Trophoblast cell (in vitro differentiated cells and primary cell): ENCODE data around the gene ADGRF5.

Experiments used
- DNase-seq, 2 donors: peaks; one replicate each; pipeline ENCODE4 v3.0.0-alpha.2; 2016
- H2AFZ ChIP-seq: 2 replicates; pipeline ENCODE4 v1.6.1; 2013; ENCODE audit warnings: low read length, moderate library complexity, mild to moderate bottlenecking; ENCODE audit not compliant: insufficient read depth, poor library complexity
- H2AK5ac ChIP-seq: 2 replicates; pipeline ENCODE4 v1.6.1; 2013; ENCODE audit warnings: mild to moderate bottlenecking, low read length
- H2BK120ac ChIP-seq: 2 replicates; pipeline ENCODE4 v1.6.1; 2013; ENCODE audit warnings: low read length, mild to moderate bottlenecking, moderate library complexity; ENCODE audit not compliant: insufficient read depth, poor library complexity
- H2BK12ac ChIP-seq: 2 replicates; pipeline ENCODE4 v1.6.1; 2013; ENCODE audit warnings: mild to moderate bottlenecking, low read length, moderate library complexity
- H2BK5ac ChIP-seq: 2 replicates; pipeline ENCODE4 v1.6.1; 2013; ENCODE audit warnings: low read length, low read depth, moderate library complexity, mild to moderate bottlenecking; ENCODE audit not compliant: poor library complexity
- H3K14ac ChIP-seq: 2 replicates; pipeline ENCODE4 v1.6.1; 2013; ENCODE audit warnings: mild to moderate bottlenecking, low read length
- H3K18ac ChIP-seq: 2 replicates; pipeline ENCODE4 v1.6.1; 2013; ENCODE audit warnings: mild to moderate bottlenecking, low read length
- H3K23ac ChIP-seq: 2 replicates; pipeline ENCODE4 v1.6.1; 2013; ENCODE audit warnings: low read length
- H3K27ac ChIP-seq: 2 replicates; pipeline ENCODE4 v1.5.1; 2013; ENCODE audit warnings: low read depth, mild to moderate bottlenecking, inconsistent platforms, low read length, moderate library complexity
- H3K27me3 ChIP-seq: 2 replicates; pipeline ENCODE4 v1.6.1; 2013; ENCODE audit warnings: inconsistent platforms, mild to moderate bottlenecking, low read length, moderate library complexity; ENCODE audit not compliant: insufficient read depth
- H3K36me3 ChIP-seq, 2 experiments: 1 replicate in 1 of 2; 2 replicates in 1 of 2; pipeline ENCODE4 v1.6.1; 2013; ENCODE audit warnings: low read length in 2 of 2, mild to moderate bottlenecking in 2 of 2, moderate library complexity in 1 of 2; ENCODE audit not compliant: insufficient read depth in 2 of 2, control insufficient read depth in 1 of 2
- H3K4ac ChIP-seq: 2 replicates; pipeline ENCODE4 v1.6.1; 2013; ENCODE audit warnings: low read depth, mild to moderate bottlenecking, low read length, moderate library complexity
- H3K4me1 ChIP-seq, 2 experiments: 1 replicate in 1 of 2; 2 replicates in 1 of 2; pipeline ENCODE4 v1.6.1; 2013; ENCODE audit warnings: low read length in 2 of 2, mild to moderate bottlenecking in 2 of 2, moderate library complexity in 1 of 2; ENCODE audit not compliant: insufficient read depth in 2 of 2, control insufficient read depth in 1 of 2
- H3K4me2 ChIP-seq: 2 replicates; pipeline ENCODE4 v1.6.1; 2013; ENCODE audit warnings: inconsistent platforms, mild to moderate bottlenecking, low read length, moderate library complexity
- H3K4me3 ChIP-seq: 2 replicates; pipeline ENCODE4 v1.5.1; 2013; ENCODE audit warnings: mild to moderate bottlenecking, low read depth, low read length, inconsistent platforms
- H3K79me1 ChIP-seq: one replicate; pipeline ENCODE4 v1.6.1; 2013; ENCODE audit warnings: low read length
- H3K79me2 ChIP-seq: 2 replicates; pipeline ENCODE4 v1.6.1; 2013; ENCODE audit warnings: low read length, mild to moderate bottlenecking; ENCODE audit not compliant: control insufficient read depth, insufficient read depth, poor library complexity
- H3K9ac ChIP-seq: 2 replicates; pipeline ENCODE4 v1.6.1; 2013; ENCODE audit warnings: mild to moderate bottlenecking, low read length
- H3K9me3 ChIP-seq: 2 replicates; pipeline ENCODE4 v1.6.1; 2013; ENCODE audit warnings: low read depth, mild to moderate bottlenecking, control low read depth, inconsistent platforms, low read length; ENCODE audit not compliant: insufficient read depth
- H4K12ac ChIP-seq: 2 replicates; pipeline ENCODE4 v1.6.1; 2013; ENCODE audit warnings: low read depth, mild to moderate bottlenecking, low read length, moderate library complexity
- H4K8ac ChIP-seq: 2 replicates; pipeline ENCODE4 v1.6.1; 2013; ENCODE audit warnings: low read depth, mild to moderate bottlenecking, low read length, moderate library complexity
- H4K91ac ChIP-seq: one replicate; pipeline ENCODE4 v1.6.1; 2013; ENCODE audit warnings: low read depth, mild to moderate bottlenecking, low read length, moderate library complexity
- WGBS: extraction: QIAGEN DNeasy Blood & Tissue Kit; methylation state at CpG from one replicate; pipeline ENCODE4 v1.1.7; 2013; ENCODE audit warnings: missing lambda C conversion rate; ENCODE audit not compliant: insufficient read length, insufficient coverage; ENCODE audit errors: extremely low coverage; 5-methylcytosine and 5-hydroxymethylcytosine counted together

The ADGRF5 gene

GRCh38 chr6:46895930-46896329, 25.8 kb downstream of the ADGRF5 start:
- Histone ChIP-seq H3K23ac (no peak overlapping the region), H3K4me3 (no peak overlapping the region), H3K18ac (no peak overlapping the region), H4K8ac (no peak overlapping the region), H2BK120ac (no peak overlapping the region), H3K9ac (no peak overlapping the region), H3K4me1 (no peaks in the 10 kb centered on the region), H3K4ac (no peak overlapping the region), H2AFZ (no peak overlapping the region), H3K27me3 (no peaks in the 10 kb centered on the region), H3K79me1 (no peaks in the 10 kb centered on the region), H3K27ac (no peak overlapping the region), H4K91ac (no peak overlapping the region), H2BK12ac (no peak overlapping the region), H3K36me3 (no peaks in the 10 kb centered on the region), H3K14ac (no peak overlapping the region), H2BK5ac (no peak overlapping the region), H3K9me3 (no peaks in the 10 kb centered on the region), H3K4me2 (no peak overlapping the region), H4K12ac (no peak overlapping the region), H2AK5ac (no peak overlapping the region), H3K79me2 (no peaks in the 10 kb centered on the region)
- no CpG with 5 or more reads among the region's 7 CpGs for WGBS
- no peak for DNase-seq

GRCh38 chr6:46894433-46894832, 27.3 kb downstream of the ADGRF5 start:
- H2BK12ac ChIP-seq = no peak overlapping the region
- H3K27ac ChIP-seq = no peak overlapping the region
- H3K4me2 ChIP-seq = no peak overlapping the region
- H2BK120ac ChIP-seq = no peak overlapping the region
- no peaks in the 10 kb centered on the region for H3K27me3 ChIP-seq
- H3K4me1 ChIP-seq = no peaks in the 10 kb centered on the region
- H3K79me2 ChIP-seq = no peaks in the 10 kb centered on the region
- H3K14ac ChIP-seq = no peak overlapping the region
- no peak overlapping the region for H3K9ac ChIP-seq
- no peak overlapping the region for H4K12ac ChIP-seq
- no peaks in the 10 kb centered on the region for H3K9me3 ChIP-seq
- no peak overlapping the region for H2AK5ac ChIP-seq
- no peaks in the 10 kb centered on the region for H3K36me3 ChIP-seq
- no peaks in the 10 kb centered on the region for H3K79me1 ChIP-seq
- no peak overlapping the region for H4K8ac ChIP-seq
- H2BK5ac ChIP-seq = no peak overlapping the region
- H2AFZ ChIP-seq = no peak overlapping the region
- H4K91ac ChIP-seq = no peak overlapping the region
- no peak for DNase-seq
- no peak overlapping the region for H3K18ac ChIP-seq
- H3K23ac ChIP-seq = no peak overlapping the region
- no peak overlapping the region for H3K4ac ChIP-seq
- H3K4me3 ChIP-seq = no peak overlapping the region

- H3K23ac ChIP-seq = no peak overlapping the region
- WGBS = no CpG with 5 or more reads among the region's 1 CpG
- H3K4me2 ChIP-seq = no peak overlapping the region
- H3K4ac ChIP-seq = no peak overlapping the region
- H3K14ac ChIP-seq = no peak overlapping the region
- H2BK120ac ChIP-seq = no peak overlapping the region
- no peak overlapping the region for H3K9ac ChIP-seq
- H3K79me1 ChIP-seq = no peaks in the 10 kb centered on the region
- H3K27ac ChIP-seq = no peak overlapping the region
- no peak overlapping the region for H2BK12ac ChIP-seq
- no peaks in the 10 kb centered on the region for H3K79me2 ChIP-seq
- H4K12ac ChIP-seq = no peak overlapping the region
- H3K27me3 ChIP-seq = no peaks in the 10 kb centered on the region
- H3K18ac ChIP-seq = no peak overlapping the region
- no peaks in the 10 kb centered on the region for H3K36me3 ChIP-seq
- no peaks in the 10 kb centered on the region for H3K4me1 ChIP-seq
- no peak overlapping the region for H2AFZ ChIP-seq
- no peak overlapping the region for H4K91ac ChIP-seq
- no peaks in the 10 kb centered on the region for H3K9me3 ChIP-seq
- no peak overlapping the region for H2BK5ac ChIP-seq
- no peak overlapping the region for H3K4me3 ChIP-seq
- DNase-seq = no peak
- H2AK5ac ChIP-seq = no peak overlapping the region
- H4K8ac ChIP-seq = no peak overlapping the region
Observed at GRCh38 chr6:46893648-46894047, 28.1 kb downstream of the ADGRF5 start.

GRCh38 chr6:46891252-46891795, 30.4 kb downstream of the ADGRF5 start:
- H3K23ac ChIP-seq = no peak overlapping the region
- no peak overlapping the region for H2AK5ac ChIP-seq

More at GRCh38 chr6:46891252-46891795, 30.4 kb downstream of the ADGRF5 start:
- H3K14ac ChIP-seq = no peak overlapping the region
- H3K9me3 ChIP-seq = no peaks in the 10 kb centered on the region
- H3K4me2 ChIP-seq = no peak overlapping the region
- no peaks in the 10 kb centered on the region for H3K4me1 ChIP-seq
- H4K8ac ChIP-seq = no peak overlapping the region
- WGBS = no CpG with 5 or more reads among the region's 4 CpGs
- H2BK120ac ChIP-seq = no peak overlapping the region
- no peak overlapping the region for H4K91ac ChIP-seq
- no peak overlapping the region for H3K18ac ChIP-seq
- DNase-seq = no peak
- no peak overlapping the region for H4K12ac ChIP-seq
- H3K4ac ChIP-seq = no peak overlapping the region
- no peak overlapping the region for H3K9ac ChIP-seq
- H3K27me3 ChIP-seq = no peaks in the 10 kb centered on the region
- H3K36me3 ChIP-seq = no peaks in the 10 kb centered on the region
- H3K79me2 ChIP-seq = no peaks in the 10 kb centered on the region
- H3K27ac ChIP-seq = no peak overlapping the region
- H3K79me1 ChIP-seq = no peaks in the 10 kb centered on the region
- H2BK5ac ChIP-seq = no peak overlapping the region
- H2BK12ac ChIP-seq = no peak overlapping the region
- H2AFZ ChIP-seq = no peak overlapping the region
- H3K4me3 ChIP-seq = no peak overlapping the region
